Pancreas (tissue), 10 donors: ENCODE data around the gene PER2. TPM values are rescaled to one million over a fixed set of nuclear protein-coding genes. Genes with fewer than 3 reads are reported as not detected.
A peak's percentile ranks its signal among the peaks of the same experiment; 100 is the strongest.

Experiments
- ATAC-seq, 4 donors: fragments of 200-7000 bp; cut with Tn5 transposase; one replicate each; pipeline versions ENCODE4 v1.8.0 to v1.9.1; 2020; ENCODE audit warnings: mild to moderate bottlenecking in 4 of 4, moderate library complexity in 4 of 4
- DNase-seq, 6 donors: peaks; one replicate each; pipeline ENCODE4 v3.0.0-alpha.2; 2020
- FAIRE-seq: peaks from 2 replicates; lab custom pipeline; 2012; peaks lifted over from hg19 to GRCh38; lab: Jason Lieb, UNC
- H3K27ac ChIP-seq, 4 donors: fragments of 200-600 bp; sonication (generic); 1 replicate in 3 of 4; 2 replicates in 1 of 4; pipeline versions ENCODE4 v1.5.0 to v1.8.0; 2020
- H3K27me3 ChIP-seq, 4 donors: fragments of 200-600 bp; one replicate each; pipeline ENCODE4 v1.8.0; 2021
- H3K36me3 ChIP-seq, 3 donors: fragments of 200-600 bp; sonication (generic) in 1 of 3; one replicate each; pipeline versions ENCODE4 v1.5.0 to v1.8.0; 2020 to 2021
- H3K4me1 ChIP-seq, 3 donors: fragments of 200-600 bp; one replicate each; pipeline ENCODE4 v1.8.0; 2021
- H3K4me3 ChIP-seq, 4 donors: fragments of 200-600 bp; sonication (generic) in 2 of 4; one replicate each; pipeline versions ENCODE4 v1.5.0 to v1.8.0; 2020 to 2021
- H3K9me3 ChIP-seq, 4 donors: fragments of 200-600 bp; one replicate each; pipeline ENCODE4 v1.8.0; 2021
- WGBS, 2 donors: extraction: QIAGEN DNeasy Blood & Tissue Kit; methylation state at CpG; one replicate each; pipeline ENCODE4 v1.1.7; 2013; 5-methylcytosine and 5-hydroxymethylcytosine counted together
- intact Hi-C, 3 donors: fragments of 100-400 bp; cut with DNase I; formaldehyde crosslinking; loops; one replicate each; pipeline versions ENCODE4 v1.11.1 to v1.14.2; 2022
- polyA plus RNA-seq, 2 donors: library from polyadenylated mRNA; stranded (reverse); fragments of 200-250 nt; gene quantifications; one replicate each; pipeline ENCODE4 v1.2.3, GENCODE V29; 2013
- total RNA-seq, 6 donors: library from RNA; stranded (reverse); fragmentation: NEBNext Ultra II Directional in 4 of 6; extraction: Animal tissue kit (Norgen Biotek cat#: 25700) in 4 of 6; gene quantifications; one replicate each; pipeline versions ENCODE4 v1.2.1 to v1.2.4, GENCODE V29; 2021 to 2023
- TF ChIP-seq, protein P1 (sequence below), 4 donors: fragments of 200-600 bp; sonication (generic) in 3 of 4; IDR thresholded peaks; one replicate each; pipeline versions ENCODE4 v1.5.0 to v1.8.0; 2021; ENCODE audit warnings: antibody characterized with exemption in 4 of 4
- donor health status: healthy with polysubstance abuse.
- donor health status: DM: no; HTN: no; CAD: no; lungs with moderate emphysema.
- donor health status: DM: no; HTN: no; CAD: no.
- donor health status: control.
- donor health status: control.
- donor health status: Bipolar disorder and iron deficiency.
- donor health status: DM: yes; HTN: yes; CAD: no.
- donor health status: DM: no; HTN: no; CAD: no.
- donor health status: DM: no; HTN: no; CAD: no.
- donor health status: DM: yes; HTN: yes; CAD: no.

Gene PER2
- total and polyA plus RNA-seq, 8 donors: 6.9 to 12.2 (median 9.3) TPM

DNA sequence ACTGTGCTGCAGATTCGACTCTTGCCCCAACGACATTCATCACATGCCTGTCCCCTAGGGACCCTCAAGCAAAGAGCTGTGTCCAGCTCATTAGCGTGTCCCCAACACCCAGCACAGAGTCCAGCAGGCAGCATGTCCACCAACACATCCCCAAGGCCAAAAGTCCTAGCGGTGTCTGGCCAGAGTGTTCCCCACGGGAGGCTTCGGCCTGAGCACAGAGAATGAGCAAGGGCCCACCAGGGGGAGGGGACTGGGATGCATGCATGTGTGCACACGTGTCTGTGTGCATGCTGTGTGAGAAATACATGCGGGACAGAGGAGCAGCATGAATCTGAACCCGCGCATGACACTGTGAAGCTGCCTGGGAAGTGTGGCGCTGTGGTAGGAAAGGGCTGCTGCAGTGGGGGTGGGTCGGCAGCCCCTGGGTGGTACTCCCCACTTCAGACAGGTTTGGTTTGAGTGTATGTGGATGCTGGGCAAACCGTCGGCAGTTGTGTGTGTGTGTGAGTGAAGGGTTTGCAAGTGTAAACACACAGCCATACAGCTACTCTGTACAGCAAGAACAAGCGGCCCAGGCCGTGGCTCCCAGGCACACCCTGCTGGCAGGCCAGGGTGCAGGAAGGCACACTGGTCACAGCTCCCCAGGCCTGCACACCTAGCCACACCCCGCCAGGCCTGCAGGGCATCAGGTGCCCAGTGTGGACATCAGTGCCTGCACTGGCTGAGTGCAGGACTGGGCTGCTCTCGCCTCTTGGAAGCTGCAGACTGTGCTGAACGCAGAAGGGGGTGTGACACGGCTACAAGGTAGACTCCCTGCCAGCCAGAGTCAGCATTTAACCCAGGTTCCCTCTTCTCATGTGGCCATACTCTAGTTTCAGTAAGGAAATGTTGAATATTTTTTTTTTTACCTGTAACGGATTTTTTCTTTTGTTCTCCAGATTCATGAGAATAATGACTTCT, 29.1 kb downstream of the PER2 start:
- Histone ChIP-seq H3K4me3 (no peak overlapping the region), H3K27me3 (no peaks in the 10 kb centered on the region), H3K9me3 (no peaks in the 10 kb centered on the region), H3K36me3 (peaks cover 2 to 64% (median 19%) of the 10 kb centered on the region in 3 donors), H3K27ac (no peak overlapping the region), H3K4me1 (peaks cover 0 to 11% (median 5%) of the 10 kb centered on the region in 3 donors)
- no peak for ATAC-seq
- FAIRE-seq: no peak
- 85 to 90% methylated on average over 21 of the region's 21 CpGs for WGBS, 2 donors
- peak in 1 of 6 donors; percentile 64 for DNase-seq
- TF ChIP-seq, protein P1, sequence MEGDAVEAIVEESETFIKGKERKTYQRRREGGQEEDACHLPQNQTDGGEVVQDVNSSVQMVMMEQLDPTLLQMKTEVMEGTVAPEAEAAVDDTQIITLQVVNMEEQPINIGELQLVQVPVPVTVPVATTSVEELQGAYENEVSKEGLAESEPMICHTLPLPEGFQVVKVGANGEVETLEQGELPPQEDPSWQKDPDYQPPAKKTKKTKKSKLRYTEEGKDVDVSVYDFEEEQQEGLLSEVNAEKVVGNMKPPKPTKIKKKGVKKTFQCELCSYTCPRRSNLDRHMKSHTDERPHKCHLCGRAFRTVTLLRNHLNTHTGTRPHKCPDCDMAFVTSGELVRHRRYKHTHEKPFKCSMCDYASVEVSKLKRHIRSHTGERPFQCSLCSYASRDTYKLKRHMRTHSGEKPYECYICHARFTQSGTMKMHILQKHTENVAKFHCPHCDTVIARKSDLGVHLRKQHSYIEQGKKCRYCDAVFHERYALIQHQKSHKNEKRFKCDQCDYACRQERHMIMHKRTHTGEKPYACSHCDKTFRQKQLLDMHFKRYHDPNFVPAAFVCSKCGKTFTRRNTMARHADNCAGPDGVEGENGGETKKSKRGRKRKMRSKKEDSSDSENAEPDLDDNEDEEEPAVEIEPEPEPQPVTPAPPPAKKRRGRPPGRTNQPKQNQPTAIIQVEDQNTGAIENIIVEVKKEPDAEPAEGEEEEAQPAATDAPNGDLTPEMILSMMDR (IDR thresholded peaks at IDR 0.05): no peak
- intact Hi-C loops: loop anchor here in 2 of 3 donors (5.0 to 10.0 kb wide), 3 partner anchors 65 to 402 kb away; partner anchors contain the start of genes RAMP1 (in 1 of the 2) and TRAF3IP1 (in 1 of the 2)

DNA sequence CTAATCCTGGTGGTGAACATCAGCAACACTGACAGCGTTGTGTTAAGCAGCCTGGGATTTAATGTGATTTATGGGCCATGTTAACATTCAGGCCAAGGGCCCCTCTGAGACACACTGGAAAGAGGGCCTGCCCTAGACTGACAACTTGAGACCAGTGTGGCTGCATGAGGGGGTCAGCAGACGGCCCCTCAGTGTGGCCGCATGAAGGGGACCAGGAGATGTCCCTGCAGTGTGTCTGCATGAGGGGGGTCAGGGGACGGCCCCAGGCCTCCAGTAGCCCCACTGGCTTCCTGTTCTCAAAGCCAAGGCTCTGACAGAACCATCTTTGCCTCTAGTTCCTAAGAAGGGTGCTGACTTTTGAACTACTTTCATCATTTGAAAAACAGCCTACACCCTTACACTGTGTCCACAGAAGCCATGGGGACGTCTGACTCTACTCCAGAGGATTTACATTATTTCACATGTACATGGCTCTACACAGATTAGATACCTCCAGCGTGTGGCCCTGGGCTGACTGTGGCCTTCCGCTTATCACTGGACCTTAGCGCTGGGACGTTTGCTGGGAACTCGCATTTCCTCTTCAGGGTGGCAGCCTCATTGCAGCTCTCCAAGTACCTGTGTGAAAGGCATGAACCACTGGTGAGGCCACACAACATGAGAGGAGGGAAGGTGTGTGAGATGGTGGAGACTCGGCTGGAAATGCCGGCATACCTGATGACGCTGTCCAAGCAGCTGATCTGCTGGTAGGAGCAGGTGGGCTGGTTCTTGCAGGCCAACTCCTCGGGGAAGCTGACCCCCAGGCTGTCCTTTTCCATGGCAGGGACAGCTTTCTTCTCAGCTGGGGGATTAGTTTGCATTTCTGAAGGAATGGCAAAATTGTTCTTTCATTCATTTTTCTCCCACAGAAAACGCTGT, 30.4 kb downstream of the PER2 start:
- intact Hi-C loops: loop anchor here in 1 of 3 donors (5.0 kb wide), 1 partner anchor 401 kb away; the partner anchor contains the start of gene RAMP1
- H3K27me3 ChIP-seq: no peaks in the 10 kb centered on the region
- H3K36me3 ChIP-seq: peaks cover 3 to 76% (median 23%) of the 10 kb centered on the region in 3 donors
- H3K4me3 ChIP-seq: no peak overlapping the region
- TF ChIP-seq, protein P1 (IDR thresholded peaks at IDR 0.05): no peak
- 77 to 82% methylated on average over 15 of the region's 15 CpGs for WGBS, 2 donors
- H3K4me1 ChIP-seq: peaks cover 0 to 6% (median 5%) of the 10 kb centered on the region in 3 donors
- no peak for DNase-seq
- no peak for ATAC-seq
- no peak for FAIRE-seq
- no peaks in the 10 kb centered on the region for H3K9me3 ChIP-seq
- H3K27ac ChIP-seq: no peak overlapping the region

DNA sequence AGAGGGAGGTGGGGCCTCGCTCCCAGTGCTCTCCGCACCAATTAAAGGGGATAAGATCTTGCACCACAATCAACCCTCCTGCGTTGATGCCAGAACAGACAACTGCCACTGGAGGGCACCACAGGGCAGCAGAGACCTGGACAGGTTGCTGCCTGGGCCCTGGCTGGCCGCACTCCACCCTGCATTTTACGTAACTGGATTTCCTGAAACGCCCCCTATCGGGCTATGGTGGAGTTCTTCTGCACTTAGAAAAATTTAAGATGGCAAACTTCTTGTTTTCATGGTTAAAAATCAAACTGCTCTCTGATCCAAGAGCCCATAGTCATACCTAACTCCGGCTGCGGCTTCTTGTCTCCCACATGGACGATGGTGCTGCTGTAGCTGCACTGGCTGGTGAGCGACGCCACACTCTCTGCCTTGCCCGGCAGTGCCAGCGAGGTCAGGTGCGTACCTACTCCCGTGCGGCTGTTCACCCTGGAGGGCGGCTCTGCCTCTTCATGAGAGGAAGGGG, 31.8 kb downstream of the PER2 start:
- Histone ChIP-seq H3K4me1 (peaks cover 0 to 6% (median 5%) of the 10 kb centered on the region in 3 donors), H3K4me3 (no peak overlapping the region), H3K9me3 (no peaks in the 10 kb centered on the region), H3K27ac (peak overlapping the region in 1 of 4 donors; percentile 8), H3K36me3 (peaks cover 5 to 83% (median 27%) of the 10 kb centered on the region in 3 donors), H3K27me3 (no peaks in the 10 kb centered on the region)
- TF ChIP-seq, protein P1 (IDR thresholded peaks at IDR 0.05): peak; percentile 85 to 98 (median 92)
- ATAC-seq (peak; percentile 93 to 99 (median 98)), DNase-seq (peak; percentile 87 to 95 (median 92)), FAIRE-seq (no peak)
- WGBS, 2 donors: 33 to 40% methylated on average over 18 of the region's 18 CpGs
- intact Hi-C loops: loop anchor here in 1 of 3 donors (5.0 kb wide), 1 partner anchor 399 kb away; the partner anchor contains the start of gene RAMP1

DNA sequence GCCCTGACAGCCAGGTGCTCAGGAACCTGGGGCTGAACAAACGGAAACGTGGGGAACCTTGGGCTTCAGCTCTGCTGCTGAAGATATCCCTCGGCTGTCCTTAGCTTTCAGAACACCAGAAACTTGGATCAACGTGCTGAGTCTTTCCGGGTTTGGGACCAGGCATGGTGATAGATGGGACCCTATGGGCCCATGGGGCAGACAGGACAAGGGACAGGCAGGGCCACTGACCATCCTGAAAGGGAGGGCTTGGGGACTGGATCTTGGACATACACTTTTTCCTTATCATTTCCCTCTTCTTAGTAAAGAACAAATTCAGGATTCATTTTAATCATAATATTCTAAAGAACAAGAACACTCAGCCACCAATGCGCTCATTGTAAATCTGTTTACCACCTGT, 32.3 kb downstream of the PER2 start:
- no peaks in the 10 kb centered on the region for H3K9me3 ChIP-seq
- TF ChIP-seq, protein P1 (IDR thresholded peaks at IDR 0.05): no peak
- no peak overlapping the region for H3K4me3 ChIP-seq
- ATAC-seq: no peak
- H3K4me1 ChIP-seq: peaks cover 0 to 6% (median 5%) of the 10 kb centered on the region in 3 donors
- WGBS, 2 donors: 69 to 73% methylated on average over 6 of the region's 6 CpGs
- no peak overlapping the region for H3K27ac ChIP-seq
- H3K36me3 ChIP-seq: peaks cover 5 to 84% (median 30%) of the 10 kb centered on the region in 3 donors
- no peak for DNase-seq
- intact Hi-C loops: loop anchor here in 1 of 3 donors (5.0 kb wide), 1 partner anchor 399 kb away; the partner anchor contains the start of gene RAMP1
- no peak for FAIRE-seq
- H3K27me3 ChIP-seq: no peaks in the 10 kb centered on the region
